Right lung (tissue), 5 donors: ENCODE measurements around the gene ZPBP2. TPM values are rescaled to one million over a fixed set of nuclear protein-coding genes. Genes with fewer than 3 reads are reported as not detected.
"Not testable (repeated sequence)": the region's sequence is repeated elsewhere in the genome, so short reads cannot be mapped to it uniquely, and the experiment has no call there.

Experiments
- DNase-seq, 2 donors: peaks; one replicate each; pipeline ENCODE4 v3.0.0-alpha.2; 2013
- polyA plus RNA-seq, 5 donors: library from polyadenylated mRNA; unstranded; fragments of 120-200 nt; gene quantifications; one replicate each; pipeline versions ENCODE4 v1.2.1 to v1.2.3, GENCODE V29; 2013; ENCODE audit warnings: inconsistent platforms in 1 of 5, low replicate concordance in 1 of 5; ENCODE audit not compliant: insufficient read length in 5 of 5, insufficient read depth in 1 of 5

Gene ZPBP2
- polyA plus RNA-seq, 5 donors, result not detected

DNA sequence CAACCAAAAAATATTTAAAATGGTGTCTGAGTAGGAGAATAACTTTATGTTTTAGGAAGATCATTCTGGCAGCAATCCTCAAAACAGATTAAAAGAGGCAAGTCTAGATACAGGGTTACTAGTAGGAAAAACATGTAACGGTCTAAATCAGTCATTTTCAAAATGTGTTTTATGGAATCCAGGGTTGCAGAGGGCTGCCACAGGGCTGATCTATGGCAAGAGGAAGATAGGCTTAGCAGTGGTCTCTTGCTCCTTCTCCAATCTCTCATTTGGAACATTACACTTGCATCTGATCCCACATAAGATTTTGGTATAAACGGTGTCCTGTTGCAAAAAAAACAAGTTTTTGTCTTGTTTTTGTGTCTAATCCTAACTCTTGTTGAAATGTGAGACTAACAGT lies 13.1 kb upstream of the ZPBP2 start:
- no peak for DNase-seq

DNA sequence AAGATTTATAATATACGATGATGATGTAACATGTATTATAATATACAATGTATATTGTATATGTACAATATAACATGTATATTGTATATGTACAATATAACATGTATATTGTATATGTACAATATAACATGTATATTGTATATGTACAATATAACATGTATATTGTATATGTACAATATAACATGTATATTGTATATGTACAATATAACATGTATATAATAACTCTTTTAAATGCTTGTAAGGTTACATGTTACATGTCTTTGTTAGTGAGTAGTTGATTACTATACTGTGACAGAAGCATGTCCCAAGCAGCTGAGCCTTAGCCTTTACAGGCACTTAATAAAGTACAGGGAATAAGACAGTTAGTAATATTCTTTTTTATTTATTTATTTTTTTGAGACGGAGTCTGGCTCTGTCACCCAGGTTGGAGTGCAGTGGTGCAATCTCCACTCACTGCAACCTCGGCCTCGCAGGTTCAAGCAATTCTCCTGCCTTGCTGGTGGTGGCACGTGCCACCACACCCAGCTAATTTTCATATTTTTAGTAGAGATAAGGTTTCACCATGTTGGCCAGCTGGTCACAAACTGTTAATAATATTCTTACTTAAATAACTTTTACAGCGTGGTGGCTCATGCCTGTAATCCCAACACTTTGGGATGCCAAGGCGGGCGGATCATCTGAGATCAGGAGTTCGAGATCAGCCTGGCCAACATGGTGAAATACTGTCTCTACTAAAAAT lies 11.9 kb upstream of the ZPBP2 start:
- not testable (repeated sequence) for DNase-seq

DNA sequence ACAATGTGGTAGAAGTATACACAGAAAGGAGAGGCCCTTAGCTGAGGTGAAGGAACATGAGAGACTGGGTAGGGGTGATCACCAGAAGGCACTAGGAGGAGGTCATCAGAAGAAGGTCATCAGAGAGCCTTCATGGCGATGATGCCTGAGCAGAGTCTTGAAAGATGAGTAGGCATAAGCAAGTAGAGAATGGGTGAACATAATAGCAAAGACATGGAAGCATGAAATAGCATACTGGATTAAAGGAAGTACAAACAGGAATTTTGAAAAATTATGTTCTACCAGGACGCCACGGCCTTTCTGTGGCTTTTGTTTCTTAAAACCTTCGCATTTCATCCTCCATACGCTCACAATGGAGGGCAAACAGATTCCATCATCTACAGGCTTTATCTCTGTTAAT lies 6.8 kb upstream of the ZPBP2 start:
- no peak for DNase-seq

DNA sequence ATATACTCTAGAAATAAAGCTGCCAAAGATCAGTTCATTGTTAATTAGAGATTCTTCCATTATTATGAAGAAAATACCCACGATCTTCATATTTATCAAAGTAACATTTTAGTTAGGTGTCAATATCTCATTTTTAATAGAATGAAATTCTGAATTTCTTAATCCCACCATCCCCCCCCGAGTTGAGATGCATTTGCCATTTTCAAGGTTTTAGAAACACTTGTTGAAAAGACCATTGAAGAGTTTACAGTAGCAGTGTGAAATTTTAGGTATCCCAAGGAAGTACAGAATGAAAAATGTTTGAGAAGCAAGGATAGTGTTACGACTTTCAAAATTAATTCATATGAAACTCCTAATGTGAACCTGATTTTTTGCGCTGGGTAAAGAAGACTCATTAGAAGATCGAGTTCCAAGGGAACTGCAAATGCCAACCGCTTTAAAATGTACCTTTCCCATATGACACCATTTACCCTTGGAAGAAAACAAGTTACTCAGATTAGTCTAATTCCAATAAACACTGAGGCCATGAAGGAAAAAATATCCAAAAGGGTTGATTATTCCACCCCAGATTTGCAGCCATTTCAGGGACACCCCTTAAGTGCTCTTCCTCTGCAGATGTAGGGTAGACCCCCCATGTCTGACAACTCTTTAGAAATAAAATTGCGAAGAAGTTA lies 4.6 kb upstream of the ZPBP2 start:
- no peak for DNase-seq

DNA sequence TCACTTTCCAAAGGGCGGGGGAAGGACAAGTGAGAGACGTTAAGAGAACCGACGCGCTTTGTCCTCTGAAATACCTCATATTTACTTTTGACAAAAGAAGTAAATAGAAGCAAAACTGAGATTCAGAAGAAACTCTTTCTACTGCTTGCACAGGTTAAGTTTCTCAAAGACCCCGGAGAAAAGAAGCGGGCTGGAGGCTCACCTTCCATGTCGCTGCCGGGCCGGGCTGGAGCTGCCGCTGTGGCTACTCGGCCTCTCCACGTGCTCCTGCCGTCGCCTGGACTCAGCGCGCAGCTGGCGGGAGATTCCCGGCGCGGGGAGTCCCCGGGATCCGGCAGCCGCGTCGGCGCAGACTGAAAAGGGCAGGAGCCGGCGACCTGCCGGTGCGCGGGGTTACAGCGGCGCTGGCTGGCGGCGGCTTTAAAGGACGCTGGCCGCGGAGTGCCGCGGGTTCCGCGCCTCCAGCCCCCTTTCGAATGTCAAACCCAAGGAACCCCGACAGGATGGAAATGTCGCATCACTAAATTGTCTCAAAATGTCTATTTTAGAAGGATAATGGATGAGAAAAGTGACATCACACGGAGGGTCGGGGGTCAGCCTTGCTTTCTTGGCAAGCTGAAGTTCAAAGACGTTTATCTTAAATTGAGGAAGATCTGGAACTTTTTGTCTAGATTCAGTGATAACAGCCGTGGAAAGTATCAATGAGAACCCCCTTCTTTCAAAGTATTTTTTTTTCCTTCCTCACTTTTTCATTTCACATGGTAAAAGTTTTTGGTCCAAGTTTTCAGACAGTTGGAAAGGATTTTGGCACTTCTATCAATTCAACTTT lies 3.9 kb upstream of the ZPBP2 start, which contains the start of gene IKZF3:
IKZF3 (minus strand) TSS at position 395 of the 829 bp plus-strand sequence; CDS start at position 209, 186 bp downstream.
- peak; percentile 48 to 60 for DNase-seq

DNA sequence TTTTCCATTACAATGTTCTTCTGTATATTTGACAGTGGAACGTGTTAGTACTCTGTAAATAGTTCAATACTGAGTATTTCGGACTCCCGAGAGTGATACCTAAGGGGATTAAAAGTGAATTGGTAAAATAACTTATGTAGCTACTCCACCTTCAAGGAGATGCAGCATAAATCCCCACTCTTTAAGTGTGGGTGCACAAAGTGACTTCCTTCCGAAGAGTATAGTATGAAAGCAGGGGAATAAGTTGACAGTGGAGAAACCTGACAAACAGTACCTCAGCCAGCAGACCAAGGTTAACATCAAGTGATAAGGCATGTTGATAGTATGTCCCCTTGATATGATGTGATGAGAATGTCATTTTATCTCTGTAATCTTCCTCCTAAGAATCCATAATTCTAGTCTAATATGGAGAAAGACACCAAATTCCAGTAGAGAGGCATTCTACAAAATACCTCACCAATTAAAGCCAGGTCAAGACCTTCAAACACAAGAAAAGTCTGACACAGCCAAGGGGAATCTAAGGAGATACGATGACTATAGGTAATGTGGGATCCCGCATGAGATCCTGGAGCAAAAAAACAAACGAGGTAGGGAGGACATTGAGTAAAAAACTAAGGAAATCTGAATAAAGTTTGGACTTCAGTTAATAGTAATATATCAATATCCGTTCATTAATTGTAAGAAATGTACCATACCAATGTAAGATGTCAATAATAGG lies 1.8 kb upstream of the ZPBP2 start:
- no peak for DNase-seq

DNA sequence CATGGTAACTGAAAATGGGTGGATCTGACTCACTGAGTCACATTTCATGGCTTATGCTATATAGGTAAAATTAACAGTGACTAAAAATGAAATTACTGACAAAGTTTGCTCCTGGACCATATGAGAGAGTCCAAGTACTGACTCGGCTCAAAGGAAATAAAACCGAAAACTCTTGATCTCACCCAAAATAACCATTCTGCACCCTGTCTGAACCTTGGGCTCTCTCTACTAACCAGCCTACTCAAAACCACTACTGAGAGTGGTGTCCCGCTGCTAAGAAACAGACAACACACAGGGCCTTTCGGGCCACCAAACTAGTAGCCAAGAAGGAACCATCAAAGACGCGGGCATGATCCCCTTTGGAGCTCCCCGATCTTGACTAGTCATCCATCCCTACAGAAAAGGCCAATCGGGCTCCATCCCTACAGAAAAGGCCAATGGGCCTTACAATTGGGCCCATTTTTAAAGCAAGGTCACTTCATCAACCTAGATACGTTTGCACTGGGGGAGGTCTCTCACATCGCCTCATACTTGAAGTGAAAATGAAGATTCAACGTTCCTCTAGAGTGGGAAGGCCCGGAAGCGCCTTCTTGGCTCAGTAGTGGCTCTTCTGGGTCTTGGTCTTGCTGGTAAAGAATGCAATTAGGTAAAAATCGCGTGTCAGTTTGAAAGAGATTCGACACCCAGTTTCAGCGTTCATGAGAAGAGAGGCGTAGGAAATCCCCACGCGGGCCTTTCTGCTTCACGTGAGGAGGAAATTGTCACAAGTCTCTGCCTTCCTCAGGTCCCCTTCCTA lies 720 bp upstream of the ZPBP2 start:
- no peak for DNase-seq

DNA sequence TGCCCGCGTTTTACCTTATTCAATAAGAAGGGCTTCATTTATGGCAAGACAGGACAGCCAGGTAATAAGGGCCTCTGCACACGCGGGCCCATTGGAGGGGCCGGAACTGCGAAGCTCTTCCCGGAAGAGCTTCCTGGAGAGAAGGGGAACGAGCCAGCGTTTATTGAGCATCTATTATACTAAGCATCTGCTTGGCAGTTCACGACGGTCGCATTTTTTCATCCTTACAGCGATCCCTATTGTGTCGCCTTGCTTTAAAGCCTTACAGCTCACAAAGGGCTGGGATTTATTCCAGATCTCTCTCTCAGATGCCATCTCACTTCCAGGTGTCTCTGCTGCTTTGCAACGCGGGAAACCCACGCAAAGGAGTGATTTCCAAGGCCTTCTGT lies 546 bp downstream of the ZPBP2 start:
- no peak for DNase-seq

DNA sequence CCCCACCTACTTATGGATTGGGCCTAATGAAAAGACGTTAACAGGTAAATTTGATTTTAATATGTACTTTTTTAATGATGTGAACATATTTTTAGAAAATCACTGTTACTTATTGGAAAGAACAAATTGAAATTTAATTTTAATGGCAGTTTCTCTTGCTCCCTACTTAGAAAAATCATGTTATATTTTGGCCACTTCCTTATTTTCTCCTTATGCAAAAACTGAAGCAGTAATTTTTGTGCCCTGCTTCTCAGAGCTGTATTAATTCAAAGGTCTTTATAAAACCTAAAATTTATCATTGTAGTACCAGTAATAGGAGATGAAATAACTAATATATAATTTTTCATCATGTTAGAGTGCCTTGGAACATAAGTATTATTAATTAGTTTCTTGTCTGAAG lies 2.8 kb downstream of the ZPBP2 start:
- DNase-seq, result no peak

DNA sequence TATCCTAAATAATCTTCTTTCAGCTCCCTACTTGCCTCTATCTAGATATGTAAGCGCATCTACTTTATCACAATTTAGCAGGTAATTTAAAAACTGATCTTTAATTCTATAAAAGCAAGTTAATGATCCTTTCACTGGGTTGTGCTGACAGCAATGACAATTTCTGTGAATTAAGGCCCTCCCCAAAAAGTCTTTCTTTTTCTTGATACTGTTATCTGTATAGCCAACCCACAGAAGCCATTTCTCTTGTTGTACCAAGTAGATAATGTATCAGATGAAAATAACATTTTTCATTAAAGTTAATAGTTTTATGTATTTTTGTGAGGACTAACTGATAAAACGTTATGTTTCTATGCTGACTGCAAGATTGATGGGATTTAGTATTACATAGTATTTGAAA lies 3.8 kb downstream of the ZPBP2 start:
- DNase-seq, result no peak

DNA sequence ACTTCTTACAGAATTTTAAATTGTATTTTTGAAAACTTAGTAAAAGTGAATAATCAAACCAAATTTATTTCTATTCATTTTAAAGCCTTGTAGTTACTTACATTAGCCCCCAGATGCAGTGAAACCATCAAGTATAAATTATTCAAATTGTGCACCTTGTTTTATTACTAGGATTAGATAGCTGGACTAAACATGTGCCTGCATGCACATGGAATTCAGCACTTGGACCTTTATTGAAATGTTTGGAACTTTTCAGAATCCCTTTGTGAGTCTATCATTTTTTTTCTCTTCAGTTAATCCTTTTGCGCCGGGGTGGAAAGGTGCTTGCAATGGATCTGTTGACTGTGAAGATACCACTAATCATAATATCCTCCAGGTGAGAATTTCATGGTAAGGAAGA lies 4.7 kb downstream of the ZPBP2 start:
- no peak for DNase-seq

DNA sequence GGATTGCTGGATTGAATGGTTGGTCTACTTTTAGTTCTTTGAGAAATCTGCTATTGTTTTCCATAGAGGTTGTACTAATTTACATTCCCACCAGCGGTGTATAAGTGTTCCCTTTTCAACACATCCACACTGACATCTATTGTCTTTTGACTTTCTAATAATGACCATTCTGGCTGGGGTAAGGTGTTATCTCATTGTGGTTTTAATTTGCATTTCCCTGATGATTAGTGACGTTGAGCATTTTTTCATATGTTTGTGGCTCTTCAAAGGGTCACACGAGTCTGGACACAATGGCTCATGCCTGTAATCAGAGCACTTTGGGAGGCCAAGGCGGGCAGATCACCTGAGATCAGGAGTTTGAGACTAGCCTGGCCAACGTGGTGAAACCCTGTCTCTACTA lies 18.1 kb downstream of the ZPBP2 start:
- DNase-seq, result not testable (repeated sequence)

DNA sequence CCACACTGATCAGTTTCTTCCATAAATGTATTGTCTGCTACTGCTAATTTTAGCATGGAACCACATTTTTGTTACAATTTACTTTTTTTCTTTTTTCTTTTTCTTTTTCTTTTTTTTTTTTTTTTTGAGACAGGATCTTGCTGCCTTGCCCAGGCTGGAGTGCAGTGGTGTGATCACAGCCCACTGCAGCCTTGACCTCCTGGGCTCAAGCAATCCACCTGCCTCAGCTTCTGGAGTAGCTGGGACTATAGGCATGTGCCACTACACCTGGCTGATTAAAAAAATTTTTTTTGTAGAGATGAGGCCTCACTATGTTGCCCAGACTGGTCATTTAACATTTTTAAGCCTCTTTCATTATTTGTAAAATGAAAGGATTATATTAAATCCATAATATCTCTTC lies 19.1 kb downstream of the ZPBP2 start:
- DNase-seq, result no peak

DNA sequence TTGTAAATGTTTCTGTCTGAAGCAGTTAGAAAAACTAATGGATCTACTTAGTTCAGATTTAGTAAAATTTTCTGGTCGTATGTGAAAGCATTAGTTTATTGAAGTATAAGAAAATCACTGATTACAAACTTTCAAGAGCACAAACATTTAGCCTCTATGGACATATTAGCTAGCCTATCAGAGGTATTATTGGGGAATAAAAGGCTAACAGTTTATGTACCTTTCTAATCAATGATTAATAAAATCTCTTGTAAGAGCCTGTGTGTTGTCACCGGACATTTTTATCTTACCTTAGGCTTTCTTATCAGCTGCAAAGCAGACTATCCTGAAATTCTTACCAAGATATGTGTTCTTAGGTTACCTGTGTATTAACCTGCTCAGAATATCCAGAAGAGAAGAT lies 21.2 kb downstream of the ZPBP2 start:
- DNase-seq, result no peak

DNA sequence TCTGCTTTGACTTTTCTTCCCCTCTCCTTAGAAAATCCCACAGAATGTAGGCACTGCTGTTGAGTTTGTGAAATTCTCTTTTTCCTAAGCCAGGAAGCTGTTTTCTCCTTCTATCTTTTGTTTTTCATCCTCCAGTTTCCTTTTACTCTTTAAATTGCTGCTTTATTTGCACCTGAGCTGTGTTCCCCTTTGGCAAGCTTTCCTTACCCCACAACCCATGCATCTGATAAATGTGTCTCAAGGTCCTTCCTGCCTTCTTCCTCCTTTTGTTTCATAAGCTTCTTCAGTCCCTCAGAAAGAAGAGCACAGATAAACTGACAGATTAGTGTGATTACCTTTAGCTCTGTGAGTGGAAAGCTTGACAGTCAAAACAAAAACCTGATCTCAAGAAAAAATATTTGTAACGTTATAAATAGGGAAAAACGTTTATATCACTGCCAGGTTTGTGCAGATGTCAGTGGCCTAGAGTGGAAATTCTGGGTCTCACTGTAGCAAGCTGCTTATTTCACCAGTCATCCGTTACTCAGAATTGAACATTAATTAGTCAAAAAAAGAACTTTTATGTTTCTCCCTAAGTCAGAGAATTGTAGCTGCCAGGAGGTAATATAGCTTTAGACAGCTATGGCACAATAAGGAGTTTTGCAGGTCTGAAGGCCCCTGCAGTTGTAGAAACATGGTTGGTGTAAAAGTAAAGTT lies 26.8 kb downstream of the ZPBP2 start:
- DNase-seq, result no peak

DNA sequence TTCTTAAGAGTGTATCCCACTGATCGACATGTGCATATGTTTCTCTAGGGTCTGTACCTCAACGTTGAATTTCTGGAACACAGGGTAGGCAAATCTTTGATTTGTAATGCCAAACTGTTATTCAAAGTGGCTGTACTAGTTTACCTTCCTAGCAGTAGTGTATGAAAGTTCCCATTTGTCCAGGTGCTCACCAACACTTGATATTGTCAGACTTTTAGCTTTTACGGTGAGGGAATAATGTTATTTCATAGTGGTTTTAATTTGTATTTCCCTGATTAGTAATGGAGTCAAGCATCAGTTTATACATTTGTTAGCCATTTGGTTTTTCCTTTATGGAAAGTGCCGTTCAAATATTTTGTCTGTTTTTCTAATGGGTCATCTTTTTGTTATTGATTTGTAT lies 30.1 kb downstream of the ZPBP2 start:
- no peak for DNase-seq

DNA sequence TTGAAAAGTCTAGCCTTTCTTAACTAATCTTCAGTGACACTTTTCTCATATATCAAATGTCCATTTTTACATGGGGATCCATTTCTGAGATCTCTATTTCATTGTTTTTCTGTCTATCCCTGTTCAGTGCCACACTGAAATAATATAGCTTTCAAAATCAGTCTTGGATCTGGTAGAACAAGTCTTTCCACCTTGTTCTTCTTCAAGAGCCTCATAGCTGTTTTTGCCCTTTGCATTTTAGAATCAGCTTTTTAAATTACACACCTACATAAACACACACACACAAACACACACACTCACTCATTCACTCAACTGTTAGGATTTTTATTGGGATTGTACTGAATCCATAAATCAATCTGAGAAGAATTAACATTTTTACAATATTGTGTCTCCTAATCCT lies 31.2 kb downstream of the ZPBP2 start:
- DNase-seq, result peak; percentile 5 to 7

DNA sequence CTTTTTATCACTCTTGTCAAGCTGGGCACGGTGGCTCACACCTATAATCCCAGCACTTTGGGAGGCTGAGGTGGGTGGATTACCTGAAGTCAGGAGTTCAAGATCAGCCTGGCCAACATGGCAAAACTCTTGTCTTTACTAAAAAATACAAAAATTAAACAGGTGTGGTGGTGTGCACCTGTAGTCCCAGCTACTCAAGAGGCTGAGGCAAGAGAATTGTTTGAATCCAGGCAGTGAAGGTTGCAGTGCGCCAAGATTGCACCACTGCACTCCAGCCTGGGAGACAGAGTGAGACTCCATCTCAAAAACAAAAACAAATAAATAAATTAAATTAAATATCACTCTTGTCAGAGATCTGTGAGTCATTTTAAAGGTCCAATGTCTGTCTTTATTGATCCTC lies 34.0 kb downstream of the ZPBP2 start:
- DNase-seq, result not testable (repeated sequence)

DNA sequence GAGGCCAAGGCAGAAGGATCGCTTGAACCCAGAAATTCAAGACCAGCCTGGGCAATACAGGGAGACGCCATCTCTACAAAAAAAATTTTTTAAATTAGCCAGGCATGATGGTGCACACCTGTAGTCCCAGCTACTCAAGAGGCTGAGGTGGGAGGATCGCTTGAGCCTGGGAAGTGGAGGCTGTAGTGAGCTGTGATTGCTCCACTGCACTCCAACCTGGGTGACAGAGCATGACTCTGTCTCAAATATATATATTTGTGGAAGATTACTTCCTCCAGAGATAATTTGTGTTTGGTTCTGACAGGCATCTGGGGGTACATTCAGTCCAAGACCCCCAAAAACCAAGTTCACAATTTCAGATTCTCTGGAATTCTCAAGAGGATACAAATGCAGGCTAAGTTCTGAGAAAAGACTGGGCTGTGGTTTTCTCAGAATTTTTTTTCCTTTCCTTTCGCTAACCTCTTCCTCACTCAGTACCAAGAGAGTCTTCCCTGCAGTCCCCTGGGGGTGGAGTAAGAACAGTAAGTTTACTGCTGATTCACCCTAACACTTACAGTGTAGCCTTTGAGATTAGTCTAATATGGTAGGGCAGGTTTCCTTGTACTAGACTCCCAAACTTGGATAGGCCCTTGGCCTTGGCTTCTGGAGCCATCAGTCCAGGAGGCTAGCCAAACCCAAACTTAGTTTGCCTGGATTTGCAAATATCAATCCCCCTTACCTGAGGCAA lies 35.3 kb downstream of the ZPBP2 start:
- no peak for DNase-seq

DNA sequence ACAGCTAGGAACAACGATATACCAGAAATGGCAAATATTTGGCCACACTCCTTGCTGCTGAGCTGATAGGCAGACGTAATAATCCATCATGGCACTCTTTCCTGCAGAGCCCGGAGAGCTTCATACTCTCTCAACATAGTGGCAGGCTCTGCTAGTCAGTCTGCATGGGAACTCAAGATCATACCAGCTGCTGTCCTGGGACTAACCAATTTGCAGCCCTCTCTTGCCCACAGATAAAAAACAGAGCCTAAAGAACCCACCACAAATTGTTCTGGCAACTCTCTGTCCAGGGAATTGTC lies 36.9 kb downstream of the ZPBP2 start:
- DNase-seq, result no peak
